ENCODE results near the gene GOPC. TPM values are rescaled to one million over a fixed set of nuclear protein-coding genes. Genes with fewer than 3 reads are reported as not detected.

The GOPC gene
- total RNA-seq, 3 donors from 2014 or later (not counting 1 experiment from before 2014, with no cell fraction given), result 17.5 to 27.7 (median 20.4) TPM

- no peak for DNase-seq
- no peak for TF ChIP-seq CTCF (IDR thresholded peaks at IDR 0.05)
- Mint-ChIP-seq H3K4me1 (peaks cover 13 to 23% of the 10 kb centered on the region in 2 donors), H3K4me3 (no peak overlapping the region), H3K27me3 (ENCODE audit: low read depth in 2 of 2) (no peaks in the 10 kb centered on the region), H3K36me3 (peaks cover 17% of the 10 kb centered on the region), H3K9me3 (no peaks in the 10 kb centered on the region), H3K27ac (no peak overlapping the region)
- Histone ChIP-seq H3K4me3 (ENCODE audit: low read length) (no peak overlapping the region), H3K9me3 (ENCODE audit: control insufficient read depth, insufficient read depth, low read length) (no peaks in the 10 kb centered on the region), H3K27me3 (ENCODE audit: control insufficient read depth, insufficient read depth, low read length) (no peaks in the 10 kb centered on the region), H3K36me3 (ENCODE audit: control insufficient read depth, insufficient read depth, low read length) (no peaks in the 10 kb centered on the region), H3K27ac (ENCODE audit: low read length) (no peak overlapping the region), H3K4me1 (ENCODE audit: control insufficient read depth, insufficient read depth, low read length) (peaks cover 2% of the 10 kb centered on the region)
- 75% methylated on average over 3 of the region's 3 CpGs for WGBS (ENCODE audit: insufficient coverage)
- ATAC-seq, result no peak
- intact Hi-C loops (cut with micrococcal nuclease), result no loop called here
Observed at GRCh38 chr6:117534974-117535373, 67.3 kb downstream of the GOPC start.

DNA sequence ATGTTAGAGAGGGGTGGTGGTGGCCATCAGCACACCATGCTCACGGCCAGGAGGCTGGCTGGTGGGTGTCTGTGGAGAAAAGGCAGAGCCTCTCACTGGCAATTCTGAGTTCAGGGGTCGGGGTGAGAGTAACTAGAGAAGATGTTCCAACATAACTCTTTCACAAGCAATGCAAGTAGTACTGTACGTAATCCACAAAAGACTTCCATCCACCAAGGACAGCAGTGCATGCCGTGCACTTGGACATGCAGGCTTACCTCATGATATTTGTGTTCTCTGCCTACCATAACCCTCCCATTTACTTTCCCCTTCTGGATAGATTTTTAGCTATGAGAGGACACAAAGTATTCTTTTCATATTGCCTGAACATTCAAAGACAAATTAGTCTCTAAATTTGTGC, 68.5 kb downstream of the GOPC start:
- Mint-ChIP-seq H3K27me3 (ENCODE audit: low read depth in 2 of 2) (no peaks in the 10 kb centered on the region), H3K9me3 (no peaks in the 10 kb centered on the region), H3K4me3 (no peak overlapping the region), H3K27ac (no peak overlapping the region), H3K4me1 (peaks cover 9 to 21% of the 10 kb centered on the region in 2 donors), H3K36me3 (peaks cover 11% of the 10 kb centered on the region)
- ATAC-seq (no peak), DNase-seq (no peak)
- intact Hi-C loops (cut with micrococcal nuclease), result no loop called here
- Histone ChIP-seq H3K9me3 (ENCODE audit: control insufficient read depth, insufficient read depth, low read length) (no peaks in the 10 kb centered on the region), H3K27ac (ENCODE audit: low read length) (no peak overlapping the region), H3K4me3 (ENCODE audit: low read length) (no peak overlapping the region), H3K36me3 (ENCODE audit: control insufficient read depth, insufficient read depth, low read length) (no peaks in the 10 kb centered on the region), H3K4me1 (ENCODE audit: control insufficient read depth, insufficient read depth, low read length) (peaks cover 2% of the 10 kb centered on the region), H3K27me3 (ENCODE audit: control insufficient read depth, insufficient read depth, low read length) (no peaks in the 10 kb centered on the region)
- TF ChIP-seq CTCF (IDR thresholded peaks at IDR 0.05), result no peak
- WGBS (ENCODE audit: insufficient coverage), result 100% methylated on average over 3 of the region's 4 CpGs

DNA sequence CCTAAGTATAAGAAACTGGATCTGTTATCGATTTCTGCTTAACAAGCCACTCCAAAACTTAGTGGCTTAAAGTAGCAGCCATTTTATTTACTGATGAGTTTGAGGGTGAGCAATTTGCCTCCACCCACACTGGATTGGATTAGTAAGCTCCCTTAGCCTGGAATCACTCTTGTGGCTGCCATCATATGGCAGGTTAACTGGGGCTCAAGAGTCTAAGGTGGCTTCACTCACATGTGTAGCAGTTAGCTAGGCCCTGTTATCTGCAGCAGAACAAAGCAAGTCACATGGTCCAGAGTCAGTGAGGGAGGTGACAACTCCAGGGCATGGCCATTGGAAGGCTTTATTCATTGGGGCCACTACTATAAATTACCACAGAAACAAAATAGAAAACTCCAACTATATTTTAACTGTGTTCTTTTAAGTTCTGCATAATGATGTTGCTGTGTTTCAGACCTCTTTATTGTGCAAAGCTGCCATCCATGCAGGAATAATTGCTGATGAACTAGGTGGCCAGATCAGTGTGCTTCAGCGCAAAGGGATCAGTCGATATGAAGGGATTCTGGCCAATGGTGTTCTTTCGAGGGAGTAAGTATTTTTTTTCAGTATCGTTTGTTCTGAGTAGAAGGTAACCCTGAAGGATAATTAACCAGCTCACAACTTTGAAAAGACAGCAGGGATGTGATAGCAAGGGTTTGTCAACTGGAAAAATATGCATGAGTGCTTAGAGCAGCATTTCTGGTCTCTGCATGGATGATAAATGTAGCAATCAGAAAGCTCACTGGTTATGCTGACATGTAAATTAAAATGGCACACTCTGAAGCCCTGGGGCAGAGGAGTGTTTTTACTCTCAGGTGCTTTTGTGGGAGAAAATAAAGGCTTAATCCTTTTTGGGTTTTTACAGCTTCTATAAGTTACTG, 70.2 kb downstream of the GOPC start:
- Mint-ChIP-seq H3K4me1 (peaks cover 0 to 11% of the 10 kb centered on the region in 2 donors), H3K36me3 (peaks cover 8% of the 10 kb centered on the region), H3K4me3 (no peak overlapping the region), H3K27me3 (ENCODE audit: low read depth in 2 of 2) (no peaks in the 10 kb centered on the region), H3K9me3 (no peaks in the 10 kb centered on the region), H3K27ac (no peak overlapping the region)
- 98% methylated on average over 5 of the region's 5 CpGs for WGBS (ENCODE audit: insufficient coverage)
- DNase-seq (no peak), ATAC-seq (no peak)
- Histone ChIP-seq H3K27me3 (ENCODE audit: control insufficient read depth, insufficient read depth, low read length) (no peaks in the 10 kb centered on the region), H3K36me3 (ENCODE audit: control insufficient read depth, insufficient read depth, low read length) (no peaks in the 10 kb centered on the region), H3K27ac (ENCODE audit: low read length) (no peak overlapping the region), H3K9me3 (ENCODE audit: control insufficient read depth, insufficient read depth, low read length) (no peaks in the 10 kb centered on the region), H3K4me1 (ENCODE audit: control insufficient read depth, insufficient read depth, low read length) (no peaks in the 10 kb centered on the region), H3K4me3 (ENCODE audit: low read length) (no peak overlapping the region)
- intact Hi-C loops (cut with micrococcal nuclease), result no loop called here
- no peak for TF ChIP-seq CTCF (IDR thresholded peaks at IDR 0.05)

All from natural killer cell (primary cell).